Measurements from ENCODE around the gene DCP2.
A peak's percentile ranks its signal among the peaks of the same experiment; 100 is the strongest.

Gene DCP2

GRCh38 chr5:112967520-112968083, 9.0 kb upstream of the DCP2 start:
- DNase-seq: no peak

DNA sequence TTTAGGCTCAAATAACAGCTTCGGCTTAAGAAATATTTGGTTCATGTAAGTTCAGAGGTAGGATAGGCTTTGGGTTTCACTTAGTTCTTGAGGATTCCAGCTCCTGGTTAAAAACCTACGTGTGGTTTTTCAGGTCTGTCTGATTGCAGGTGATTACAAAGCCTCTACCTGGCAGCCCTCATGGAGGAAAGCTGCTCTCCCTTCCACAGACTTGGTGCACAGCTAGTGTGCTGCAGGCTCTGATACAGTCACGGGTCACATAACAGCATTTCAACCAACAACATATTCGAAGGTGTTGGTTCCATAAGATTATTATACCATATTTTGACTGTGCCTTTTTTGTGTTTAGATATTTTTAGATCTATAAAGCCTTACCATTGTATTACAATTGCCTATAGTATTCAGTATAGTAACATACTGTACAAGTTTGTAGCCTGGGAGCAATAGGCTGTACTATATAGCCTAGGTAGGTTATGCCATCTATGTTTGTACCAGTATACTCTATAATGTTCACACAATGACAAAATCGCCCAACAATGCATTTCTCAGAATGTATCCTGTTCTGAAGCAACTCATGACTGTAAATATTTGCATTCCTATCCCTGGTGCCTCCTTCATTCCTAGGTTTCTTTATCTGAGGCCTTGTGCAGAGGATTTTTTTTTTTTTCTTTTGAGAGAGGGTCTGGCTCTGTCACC, 8.0 kb upstream of the DCP2 start:
- no peak for DNase-seq

DNA sequence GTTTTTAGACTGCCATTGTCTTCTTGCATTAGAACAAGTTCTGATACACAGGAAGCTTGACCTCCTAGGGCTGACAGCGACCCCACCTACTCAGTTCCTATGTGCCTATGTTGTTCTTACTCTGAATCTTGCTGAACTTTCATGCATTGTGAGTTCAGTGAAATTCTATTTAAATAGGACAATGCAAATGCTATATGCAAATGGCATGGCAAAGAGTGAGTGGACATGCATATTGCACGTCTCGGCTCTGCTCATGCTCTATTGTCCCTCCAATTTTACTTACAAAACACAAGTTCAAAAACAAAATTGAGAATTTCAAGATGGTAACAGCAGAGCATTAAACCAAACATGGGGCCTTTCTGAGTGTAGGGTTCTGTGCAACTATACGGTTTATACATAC, 5.3 kb upstream of the DCP2 start:
- no peak for DNase-seq

DNA sequence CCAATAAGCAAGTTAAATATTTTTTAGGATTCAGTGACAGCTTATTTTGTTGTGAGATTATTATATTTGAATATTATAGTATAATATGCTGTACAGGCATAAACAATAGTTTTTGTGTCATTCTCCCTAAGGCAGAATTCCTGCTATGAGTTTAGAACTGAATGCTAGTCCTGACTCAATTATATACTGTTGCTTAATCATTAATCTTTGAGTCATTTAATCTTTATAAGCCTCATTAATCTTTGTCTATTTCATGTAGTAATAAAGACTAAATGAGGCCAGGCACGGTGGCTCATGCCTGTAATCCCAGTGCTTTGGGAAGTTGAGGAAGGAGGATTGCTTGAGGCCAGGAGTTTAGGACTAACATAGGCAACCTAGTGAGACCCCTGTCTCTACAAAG, 3.6 kb upstream of the DCP2 start:
- no peak for DNase-seq

GRCh38 chr5:112973904-112974303, 2.7 kb upstream of the DCP2 start:
- DNase-seq: no peak

DNA sequence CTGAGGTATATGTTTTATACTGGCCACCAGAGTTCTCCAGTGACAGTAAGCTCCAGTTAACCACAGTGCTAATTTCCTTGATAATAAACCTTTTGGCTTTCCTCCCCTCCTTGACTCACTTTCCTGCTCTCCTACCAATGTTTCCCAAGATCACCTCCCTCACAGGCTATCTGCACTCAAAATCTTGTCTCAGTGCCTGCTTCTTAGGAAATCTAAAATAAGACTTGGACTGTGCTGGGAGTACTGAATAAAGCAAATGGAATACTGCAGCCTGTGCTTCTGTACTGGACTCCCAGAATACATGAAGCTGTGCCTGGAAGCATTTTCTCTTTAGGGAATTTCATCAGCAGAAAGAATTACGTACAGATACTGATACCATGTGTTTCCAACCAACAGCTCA, 1.7 kb upstream of the DCP2 start:
- DNase-seq: no peak

DNA sequence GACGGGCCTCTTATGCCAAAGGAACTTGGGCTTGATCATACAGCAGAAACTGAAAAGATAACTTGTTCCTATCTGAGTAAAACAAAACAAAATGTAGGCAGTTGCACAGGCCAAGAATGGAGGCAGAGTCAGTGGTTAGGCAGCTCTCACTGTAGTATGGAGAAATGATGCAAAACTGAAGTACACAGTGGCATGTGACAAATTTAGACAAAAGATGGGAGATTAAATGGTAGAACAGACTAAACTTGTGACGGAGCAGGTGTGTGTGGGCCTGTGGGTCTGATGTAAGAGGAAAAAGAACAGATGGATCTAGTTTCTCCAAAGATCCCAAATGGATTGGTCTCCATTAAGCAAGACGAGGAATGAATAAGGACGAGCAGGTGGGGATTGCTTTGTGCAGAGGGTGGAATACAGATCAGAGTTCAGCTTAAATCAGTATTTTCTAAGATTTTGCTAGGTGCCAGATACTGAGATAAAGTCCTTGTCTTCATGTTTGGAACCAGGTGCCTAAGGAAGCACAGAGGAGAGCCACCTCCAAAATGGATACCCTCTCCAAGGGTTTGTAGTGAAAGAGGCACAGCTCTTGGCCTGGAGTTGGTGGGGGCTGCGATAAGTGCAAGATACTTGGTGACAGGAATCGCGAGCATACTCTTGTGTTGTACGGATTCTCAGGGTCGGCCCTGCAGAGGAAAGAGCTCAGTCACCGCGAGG, 722 bp upstream of the DCP2 start:
- DNase-seq: no peak

DNA sequence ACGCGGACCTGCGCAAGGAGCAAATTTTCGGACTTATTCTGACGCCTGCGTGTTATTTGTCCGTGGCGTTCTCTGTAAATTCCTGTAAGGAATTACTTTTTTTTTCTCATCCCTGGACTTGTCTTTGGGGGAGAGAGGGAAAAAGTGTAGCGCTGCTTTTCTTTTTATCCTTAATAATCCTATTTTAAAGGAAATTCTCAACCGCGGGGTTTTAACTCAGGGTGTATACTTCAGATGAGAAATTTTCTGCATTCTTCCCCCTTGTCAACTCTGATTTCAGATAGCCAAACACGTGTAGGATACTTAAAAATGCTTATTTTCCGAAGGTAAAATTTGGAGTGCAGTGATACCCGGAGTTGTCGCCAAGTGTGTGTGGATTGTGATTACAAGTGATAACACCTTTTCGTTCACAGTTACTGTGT, 853 bp downstream of the DCP2 start:
- no peak for DNase-seq

GRCh38 chr5:112978836-112979235, 2.2 kb downstream of the DCP2 start:
- DNase-seq: no peak

- no peak for DNase-seq
These were observed 3.1 kb downstream of the DCP2 start for GRCh38 chr5:112979723-112980122.

- no peak for DNase-seq
These were observed 6.8 kb downstream of the DCP2 start for GRCh38 chr5:112983363-112983762.

DNA sequence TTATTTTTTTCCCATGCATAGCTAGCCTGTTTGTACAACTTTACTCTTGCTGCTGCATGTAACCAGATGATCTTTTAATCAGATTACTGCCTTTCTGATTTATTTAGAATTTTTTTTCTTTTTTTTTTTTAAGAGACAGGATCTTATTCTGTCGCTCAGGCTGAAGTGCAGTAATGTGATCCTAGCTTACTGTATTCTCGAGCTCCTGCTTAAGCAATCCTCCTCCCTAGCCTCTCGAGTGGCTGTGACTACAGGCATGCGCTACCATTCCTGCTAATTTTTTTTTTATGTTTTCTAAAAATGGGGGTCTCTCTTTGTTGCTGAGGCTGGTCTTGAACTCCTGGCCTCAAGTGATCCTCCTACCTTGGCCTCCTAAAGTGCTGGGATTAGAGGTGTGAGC, 9.6 kb downstream of the DCP2 start:
- no peak for DNase-seq

- peak; percentile 69 for DNase-seq
These were observed 19.4 kb downstream of the DCP2 start for GRCh38 chr5:112995764-112996618.

- no peak for DNase-seq
These were observed 20.3 kb downstream of the DCP2 start for GRCh38 chr5:112996830-112997374.

DNA sequence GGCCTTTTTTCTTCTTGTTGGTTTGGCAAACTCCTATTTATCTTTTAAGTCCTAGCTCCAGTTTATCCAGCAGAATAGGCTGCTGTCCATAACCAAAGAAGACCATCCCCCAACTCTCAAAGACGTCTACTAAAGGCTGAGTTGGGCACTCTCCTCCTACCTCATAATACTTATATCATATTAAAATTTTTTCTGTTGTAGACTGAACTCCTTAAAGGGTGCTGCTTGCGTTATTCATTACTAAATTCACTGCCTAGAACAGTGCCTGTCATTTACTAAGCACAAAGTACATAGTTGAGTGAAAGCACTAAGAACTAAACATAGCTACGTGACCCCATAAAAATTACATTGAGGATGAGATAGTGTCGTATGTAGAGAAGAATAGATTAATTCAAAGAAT, 21.7 kb downstream of the DCP2 start:
- DNase-seq: no peak

DNA sequence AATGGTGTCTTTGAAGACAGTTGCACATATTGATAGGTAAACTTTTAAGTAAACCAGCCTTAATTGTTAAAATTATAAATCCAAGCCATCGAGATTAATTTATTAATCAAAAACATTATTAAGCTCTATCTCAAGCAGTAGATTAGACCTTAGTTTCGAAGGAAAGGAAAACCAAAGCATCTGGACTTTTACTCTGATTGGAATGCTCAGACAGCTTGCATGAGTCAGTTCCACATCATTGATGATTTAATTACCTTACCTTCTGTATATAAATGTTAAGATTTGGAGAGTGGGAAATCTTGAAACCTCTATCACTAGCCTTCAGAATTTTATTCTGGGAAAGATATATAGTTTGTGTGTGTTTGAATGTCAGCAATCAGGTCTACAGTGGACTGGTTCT, 23.9 kb downstream of the DCP2 start:
- DNase-seq: no peak

GRCh38 chr5:113002423-113002822, 25.8 kb downstream of the DCP2 start:
- no peak for DNase-seq

DNA sequence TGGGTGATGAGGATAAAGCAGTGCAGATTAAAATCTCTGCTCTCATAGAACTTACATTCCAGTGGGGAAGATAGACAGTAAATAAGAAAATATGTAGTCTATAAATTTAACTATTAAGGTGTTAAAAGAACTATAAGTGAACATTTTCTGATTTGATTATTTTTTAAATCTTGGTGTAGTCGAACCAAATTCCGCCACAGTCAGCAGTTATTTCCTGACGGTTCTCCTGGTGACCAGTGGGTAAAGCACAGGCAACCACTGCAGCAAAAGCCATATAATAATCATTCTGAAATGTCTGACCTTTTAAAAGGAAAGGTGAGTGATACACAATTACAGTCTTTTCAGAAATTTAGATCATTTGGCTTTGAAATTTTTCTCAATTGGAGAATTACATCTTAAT, 27.2 kb downstream of the DCP2 start:
- DNase-seq: no peak

DNA sequence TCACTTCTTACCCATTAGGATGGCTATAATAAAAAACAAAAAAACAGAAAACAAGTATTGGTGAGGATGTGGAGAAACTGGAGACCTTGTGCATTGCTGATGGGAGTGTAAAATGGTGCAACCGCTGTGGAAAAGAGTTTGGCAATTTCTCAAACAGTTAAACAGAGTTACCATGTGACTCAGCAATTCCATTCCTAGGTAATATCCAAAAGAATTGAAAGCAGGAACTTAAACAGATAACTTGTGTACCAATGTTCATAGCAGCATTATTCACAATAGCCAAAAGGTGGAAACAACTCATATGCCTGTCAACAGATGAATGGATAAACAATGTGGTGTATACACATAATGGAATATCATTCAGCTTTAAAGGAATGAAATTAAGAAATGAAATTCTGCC, 28.9 kb downstream of the DCP2 start:
- DNase-seq: no peak

- DNase-seq: no peak
These were observed 41.5 kb downstream of the DCP2 start for GRCh38 chr5:113017881-113018635.

GRCh38 chr5:113020461-113021273, 44.1 kb downstream of the DCP2 start:
- DNase-seq: no peak

DNA sequence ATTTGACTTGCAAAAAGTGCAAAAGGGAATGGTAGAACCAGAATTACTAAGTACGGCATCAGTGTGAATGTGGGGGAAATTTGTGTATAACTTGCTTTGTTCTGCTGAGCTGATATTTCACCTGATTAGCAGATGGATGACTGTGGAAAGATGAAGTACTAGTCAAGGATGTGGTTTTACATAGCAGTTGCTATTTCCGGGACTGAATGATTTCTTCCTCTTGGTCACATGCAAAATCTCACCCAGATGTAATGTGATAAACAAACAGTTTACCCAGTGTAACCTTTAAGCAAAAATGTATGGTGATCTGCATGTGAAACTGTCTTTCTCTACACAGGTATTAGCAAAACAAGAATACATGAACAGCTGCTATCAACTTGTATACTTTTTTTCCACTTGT, 46.1 kb downstream of the DCP2 start:
- no peak for DNase-seq
